SK-N-SH treated with all-trans-retinoic acid at 6 μM for 48 hours (cell line): ENCODE data around the gene C1orf159.

Experiments used
- ATAC-seq: fragments of 200-7000 bp; cut with Tn5 transposase; 3 replicates; pipeline ENCODE4 v1.9.1; 2020; ENCODE audit warnings: mild to moderate bottlenecking, moderate library complexity
- ARNTL ChIP-seq: fragments of 450-650 bp; formaldehyde crosslinking; IDR thresholded peaks from 2 replicates; pipeline ENCODE4 v1.5.0; 2020; ENCODE audit warnings: low read depth, mild to moderate bottlenecking, moderate library complexity, borderline replicate concordance
- BACH2 ChIP-seq: fragments of 250-450 bp; sonication (Bioruptor Pico); IDR thresholded peaks from 2 replicates; pipeline ENCODE4 v1.9.0; 2021; ENCODE audit warnings: mild to moderate bottlenecking, borderline replicate concordance
- CREB5 ChIP-seq: fragments of 250-450 bp; sonication (Bioruptor Pico); IDR thresholded peaks from 2 replicates; pipeline ENCODE4 v1.5.1; 2020; ENCODE audit warnings: low read depth, mild to moderate bottlenecking, moderate library complexity
- CSDC2 ChIP-seq: fragments of 250-450 bp; sonication (Bioruptor Pico); IDR thresholded peaks from 2 replicates; pipeline ENCODE4 v1.5.0; 2020; ENCODE audit warnings: mild to moderate bottlenecking, moderate library complexity
- CSRNP3 ChIP-seq: fragments of 250-450 bp; sonication (Bioruptor Pico); IDR thresholded peaks from 2 replicates; pipeline ENCODE4 v1.5.1; 2021; ENCODE audit warnings: mild to moderate bottlenecking, moderate library complexity
- ESRRG ChIP-seq: fragments of 250-450 bp; sonication (Bioruptor Pico); IDR thresholded peaks from 2 replicates; pipeline ENCODE4 v1.6.1; 2021; ENCODE audit warnings: mild to moderate bottlenecking
- GLIS3 ChIP-seq: fragments of 250-450 bp; sonication (Bioruptor Pico); IDR thresholded peaks from 2 replicates; pipeline ENCODE4 v1.5.0; 2020; ENCODE audit warnings: mild to moderate bottlenecking, moderate library complexity
- PPARA ChIP-seq: fragments of 250-450 bp; sonication (Bioruptor Pico); IDR thresholded peaks from 2 replicates; pipeline ENCODE4 v1.5.0; 2020; ENCODE audit warnings: mild to moderate bottlenecking, borderline replicate concordance
- RARB ChIP-seq: fragments of 250-450 bp; sonication (Bioruptor Pico); IDR thresholded peaks from 2 replicates; pipeline ENCODE4 v1.8.0; 2021; ENCODE audit warnings: mild to moderate bottlenecking, moderate library complexity
- SNAI2 ChIP-seq: fragments of 250-450 bp; sonication (Bioruptor Pico); IDR thresholded peaks from 2 replicates; pipeline ENCODE4 v1.5.0; 2020; ENCODE audit warnings: mild to moderate bottlenecking, moderate library complexity
- TCF4 ChIP-seq: fragments of 250-450 bp; sonication (Bioruptor Pico); IDR thresholded peaks from 2 replicates; pipeline ENCODE4 v1.8.0; 2021; ENCODE audit warnings: mild to moderate bottlenecking, moderate library complexity, borderline replicate concordance
- TSHZ2 ChIP-seq: fragments of 250-450 bp; sonication (Bioruptor Pico); IDR thresholded peaks from 2 replicates; pipeline ENCODE4 v1.5.0; 2020; ENCODE audit warnings: mild to moderate bottlenecking, moderate library complexity
- ZC3H10 ChIP-seq: fragments of 250-450 bp; sonication (Bioruptor Pico); IDR thresholded peaks from 2 replicates; pipeline ENCODE4 v1.5.1; 2021; ENCODE audit warnings: mild to moderate bottlenecking, moderate library complexity
- ZFP30 ChIP-seq: fragments of 450-650 bp; formaldehyde crosslinking; IDR thresholded peaks from 2 replicates; pipeline ENCODE4 v1.5.0; 2022; ENCODE audit warnings: mild to moderate bottlenecking, moderate library complexity
- ZNF565 ChIP-seq: fragments of 450-650 bp; formaldehyde crosslinking; conservative IDR thresholded peaks from 2 replicates; pipeline ENCODE4 v1.5.0; 2020; ENCODE audit warnings: low read depth, mild to moderate bottlenecking, moderate library complexity
- ZNF8 ChIP-seq: fragments of 450-650 bp; formaldehyde crosslinking; IDR thresholded peaks from 2 replicates; pipeline ENCODE4 v1.5.0; 2020; ENCODE audit warnings: mild to moderate bottlenecking, moderate library complexity
- TF ChIP-seq, protein P1 (sequence below): fragments of 250-450 bp; sonication (Bioruptor Pico); IDR thresholded peaks from 2 replicates; pipeline ENCODE4 v1.8.0; 2021; ENCODE audit warnings: low read depth, mild to moderate bottlenecking, moderate library complexity, borderline replicate concordance

C1orf159 gene

GRCh38 chr1:1092894-1093609 is 22.8 kb downstream of the C1orf159 start:
- TF ChIP-seq RARB (CRISPR knock-in tag) (no peak), ZC3H10 (CRISPR knock-in tag) (no peak), TCF4 (no peak), ESRRG (CRISPR knock-in tag) (no peak), CREB5 (CRISPR knock-in tag) (no peak), PPARA (CRISPR knock-in tag) (no peak), TSHZ2 (CRISPR knock-in tag) (no peak), CSRNP3 (no peak), CSDC2 (CRISPR knock-in tag) (no peak), GLIS3 (no peak), ZNF565 (CRISPR knock-in tag) (no peak), ZFP30 (CRISPR knock-in tag) (no peak), BACH2 (CRISPR knock-in tag) (no peak), ZNF8 (CRISPR knock-in tag) (no peak)
- ATAC-seq, result no peak

DNA sequence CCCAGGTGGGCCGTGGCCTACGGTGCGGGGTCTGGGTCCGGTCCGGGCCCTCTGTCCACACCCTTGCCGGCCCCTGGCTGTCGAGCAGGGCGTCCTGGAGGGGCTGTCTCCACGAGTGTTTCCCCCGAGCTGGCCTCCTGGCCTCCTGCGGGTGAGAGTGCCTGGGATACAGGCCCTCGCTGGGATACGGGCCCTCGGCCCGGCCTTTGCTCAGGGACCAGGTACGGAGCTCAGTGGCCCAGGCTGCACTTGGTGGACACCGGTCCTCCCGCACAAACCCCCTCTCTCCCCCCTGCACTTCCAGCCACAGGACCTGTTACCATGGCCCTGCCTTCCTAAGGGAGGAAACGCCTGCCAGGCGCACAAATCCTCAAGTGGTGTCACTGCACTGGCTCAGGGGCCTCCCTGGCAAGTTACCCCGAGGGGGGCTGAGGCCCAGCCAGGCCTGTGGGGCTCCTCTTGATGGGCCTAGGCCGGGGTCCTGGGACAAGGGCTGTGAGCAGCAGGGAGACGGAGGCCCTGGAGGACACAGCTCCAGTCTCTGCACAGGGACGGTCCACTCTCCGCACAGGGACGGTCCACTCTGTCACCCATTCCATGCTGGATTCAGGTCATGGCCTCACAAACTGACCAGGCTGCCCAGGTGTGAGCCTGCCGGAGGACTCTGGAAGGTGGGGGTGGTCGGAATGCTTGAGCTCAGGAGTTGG is 23.6 kb downstream of the C1orf159 start:
- ATAC-seq, result no peak
- no peak for TF ChIP-seq ARNTL (CRISPR knock-in tag)
- TF ChIP-seq ESRRG (CRISPR knock-in tag), result no peak
- TF ChIP-seq RARB (CRISPR knock-in tag), result no peak
- TF ChIP-seq TSHZ2 (CRISPR knock-in tag), result no peak
- TF ChIP-seq TCF4, result no peak
- TF ChIP-seq, protein P1, sequence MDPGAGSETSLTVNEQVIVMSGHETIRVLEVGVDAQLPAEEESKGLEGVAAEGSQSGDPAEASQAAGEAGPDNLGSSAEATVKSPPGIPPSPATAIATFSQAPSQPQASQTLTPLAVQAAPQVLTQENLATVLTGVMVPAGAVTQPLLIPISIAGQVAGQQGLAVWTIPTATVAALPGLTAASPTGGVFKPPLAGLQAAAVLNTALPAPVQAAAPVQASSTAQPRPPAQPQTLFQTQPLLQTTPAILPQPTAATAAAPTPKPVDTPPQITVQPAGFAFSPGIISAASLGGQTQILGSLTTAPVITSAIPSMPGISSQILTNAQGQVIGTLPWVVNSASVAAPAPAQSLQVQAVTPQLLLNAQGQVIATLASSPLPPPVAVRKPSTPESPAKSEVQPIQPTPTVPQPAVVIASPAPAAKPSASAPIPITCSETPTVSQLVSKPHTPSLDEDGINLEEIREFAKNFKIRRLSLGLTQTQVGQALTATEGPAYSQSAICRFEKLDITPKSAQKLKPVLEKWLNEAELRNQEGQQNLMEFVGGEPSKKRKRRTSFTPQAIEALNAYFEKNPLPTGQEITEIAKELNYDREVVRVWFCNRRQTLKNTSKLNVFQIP (CRISPR knock-in tag), result no peak
- TF ChIP-seq GLIS3, result no peak
- TF ChIP-seq SNAI2 (CRISPR knock-in tag), result no peak
